PC-9 (cell line): Measurements from ENCODE around the gene PRDX1. TPM values are rescaled to one million over a fixed set of nuclear protein-coding genes. Genes with fewer than 3 reads are reported as not detected.

Experiments
- Bru-seq: library from RNA; stranded (reverse); fragments of 400-500 nt; gene quantifications from one replicate; lab custom pipeline; 2021; lab: Mats Ljungman, UMichigan
- BruChase-seq, 2 experiments: library from RNA; stranded (reverse); fragments of 400-500 nt; gene quantifications; one replicate each; lab custom pipeline; 2021; lab: Mats Ljungman, UMichigan
- BruUV-seq: library from RNA; stranded (reverse); fragments of 400-500 nt; replicated peaks from 2 replicates; lab custom pipeline; 2021; lab: Mats Ljungman, UMichigan
- CTCF ChIA-PET: fragments of 300-600 bp; sonication (Branson Sonifier 250); formaldehyde crosslinking; loops from one replicate; lab custom pipeline; 2022; ENCODE audit warnings: antibody characterized with exemption; lab: Charles Lee
- POLR2A ChIA-PET: fragments of 300-600 bp; sonication (Branson Sonifier 250); formaldehyde crosslinking; loops from one replicate; lab custom pipeline; 2022; ENCODE audit warnings: antibody characterized with exemption; ENCODE audit not compliant: unreplicated experiment; lab: Charles Lee
- DNase-seq, 2 experiments: peaks; one replicate each; pipeline versions ENCODE4 v3.0.0 to v3.0.0-alpha.2; 2015 to 2022; ENCODE audit warnings: mixed read lengths in 1 of 2
- H2AFZ ChIP-seq: fragments of 200-600 bp; sonication (generic); 2 replicates; pipeline ENCODE4 v1.8.1; 2017; ENCODE audit warnings: antibody characterized with exemption
- H3F3A ChIP-seq: fragments of 200-600 bp; sonication (generic); 2 replicates; pipeline ENCODE4 v1.8.1; 2017; ENCODE audit warnings: antibody characterized with exemption, mild to moderate bottlenecking, low read depth; ENCODE audit not compliant: insufficient read depth
- H3K27ac ChIP-seq: fragments of 200-600 bp; sonication (generic); 2 replicates; pipeline ENCODE4 v1.6.1; 2016; ENCODE audit warnings: mixed run types
- H3K27me3 ChIP-seq: fragments of 200-600 bp; sonication (generic); 2 replicates; pipeline ENCODE4 v1.6.1; 2016; ENCODE audit warnings: low read depth, mixed run types; ENCODE audit not compliant: insufficient read depth
- H3K36me3 ChIP-seq: fragments of 200-600 bp; sonication (generic); 2 replicates; pipeline ENCODE4 v1.6.1; 2016; ENCODE audit warnings: low read depth, mixed run types
- H3K4me1 ChIP-seq: fragments of 200-600 bp; sonication (generic); replicated peaks from 2 replicates; pipeline ENCODE4 v1.6.1; 2016; ENCODE audit warnings: mixed run types; ENCODE audit not compliant: insufficient read depth
- H3K4me2 ChIP-seq: fragments of 200-600 bp; sonication (generic); 2 replicates; pipeline ENCODE4 v1.6.1; 2017; ENCODE audit warnings: mixed run types
- H3K4me3 ChIP-seq: fragments of 200-600 bp; sonication (generic); 2 replicates; pipeline ENCODE4 v1.6.1; 2016; ENCODE audit warnings: mixed run types
- H3K79me2 ChIP-seq: fragments of 200-600 bp; sonication (generic); 2 replicates; pipeline ENCODE4 v1.6.1; 2017; ENCODE audit warnings: low read depth, mixed run types
- H3K9me2 ChIP-seq: fragments of 200-600 bp; sonication (generic); 2 replicates; pipeline ENCODE4 v1.8.1; 2017; ENCODE audit warnings: mild to moderate bottlenecking; ENCODE audit not compliant: insufficient read depth
- H3K9me3 ChIP-seq: fragments of 200-600 bp; sonication (generic); 2 replicates; pipeline ENCODE4 v1.8.1; 2016; ENCODE audit warnings: low read depth; ENCODE audit not compliant: insufficient read depth
- H4K20me1 ChIP-seq: fragments of 200-600 bp; sonication (generic); 2 replicates; pipeline ENCODE4 v1.8.1; 2017; ENCODE audit not compliant: insufficient read depth
- CTCF ChIP-seq: fragments of 200-600 bp; sonication (generic); conservative IDR thresholded peaks from 2 replicates; pipeline ENCODE4 v1.6.1; 2017; ENCODE audit warnings: mixed run types, antibody characterized with exemption, mild to moderate bottlenecking, moderate library complexity
- EZH2 ChIP-seq: fragments of 200-600 bp; sonication (generic); IDR thresholded peaks from 2 replicates; pipeline ENCODE4 v1.8.0; 2017; ENCODE audit warnings: antibody characterized with exemption, low read depth
- intact Hi-C: fragments of 100-400 bp; cut with micrococcal nuclease; formaldehyde crosslinking; loops from one replicate; pipeline ENCODE4 v1.10.0; 2022; ENCODE audit not compliant: unreplicated experiment
- long read RNA-seq: library from polyadenylated mRNA; stranded (forward); transcript quantifications from one replicate; pipeline ENCODE4 v2.0.0, GENCODE V29; 2022
- total RNA-seq: library from RNA; stranded (reverse); gene quantifications from 2 replicates; pipeline ENCODE4 v1.2.3, GENCODE V29; 2021

Gene PRDX1
- total RNA-seq (1,455 and 1,838 TPM in 2 replicates), Bru-seq, nascent RNA (percentile 99 among the genes with signal in this experiment), BruChase-seq, experiment 1, labeled RNA remaining after a 2-hour chase (percentile 99 among the genes with signal in this experiment), BruChase-seq, experiment 2, labeled RNA remaining after a 6-hour chase (percentile 100 among the genes with signal in this experiment)
- long read RNA-seq, transcript PRDX1-201 (6 exons, 1,234 nt) = minor isoform, 5 of 3,720 reads
- long read RNA-seq, transcript PRDX1-202 (6 exons, 1,021 nt) = major isoform, 1,500 of 3,720 reads
- long read RNA-seq, partial matches to known transcripts = 533 of 3,720 reads
- long read RNA-seq, other reads (novel, unspliced or antisense) = 1,682 of 3,720 reads

DNA sequence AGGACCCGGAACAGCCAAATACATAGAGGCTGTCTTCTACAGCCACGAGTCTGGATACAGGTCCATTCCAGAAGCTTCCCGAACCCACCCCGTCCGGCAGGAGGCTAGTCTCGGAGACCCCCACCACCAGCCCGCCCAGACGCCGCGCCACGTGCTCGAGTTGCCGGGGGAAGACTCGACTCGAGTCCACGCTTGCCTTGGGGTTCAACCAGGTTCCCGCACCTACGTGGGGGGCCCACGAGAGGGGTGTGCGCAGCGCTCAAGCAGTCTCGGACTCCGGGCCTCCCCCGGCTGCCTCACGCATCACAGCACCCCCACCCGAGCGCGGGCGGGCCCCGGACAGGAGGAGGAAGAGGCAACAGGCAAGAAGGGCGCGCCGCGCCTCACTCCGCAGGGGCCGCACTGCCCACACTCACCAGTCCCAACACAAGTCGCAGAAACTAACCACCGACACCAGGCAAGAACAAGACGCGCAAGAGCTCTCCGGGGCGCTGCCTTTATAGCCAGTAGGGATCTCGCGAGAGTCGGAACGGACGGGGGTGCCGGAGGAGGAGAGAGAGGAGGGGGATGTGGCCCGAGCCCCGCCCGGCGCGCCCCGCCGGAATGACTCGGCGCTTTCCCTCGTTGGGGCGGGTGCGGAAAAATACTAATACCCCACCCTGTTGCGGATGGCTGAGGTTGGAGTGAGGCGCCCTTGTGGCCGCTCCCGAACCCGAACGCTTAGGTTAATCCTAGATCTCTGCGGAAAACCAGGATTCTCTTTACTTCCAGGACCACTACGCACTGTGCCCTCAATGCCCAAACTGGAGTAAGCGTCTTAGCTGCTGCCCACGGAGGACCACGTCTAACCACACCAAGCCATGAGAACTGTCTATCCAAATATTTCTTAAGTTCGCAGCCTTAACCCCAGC is at the start of gene PRDX1:
Gene PRDX1, minus strand, starts transcription at position 472 of the 911 bp plus-strand sequence. CDS start 2,841 bp downstream, outside the sequence.
- Histone ChIP-seq H3K27me3 (no peaks in the 10 kb centered on the region), H3F3A (peaks cover 62% of the 10 kb centered on the region), H3K9me3 (no peaks in the 10 kb centered on the region), H4K20me1 (peaks cover 49% of the 10 kb centered on the region), H3K4me2 (peak within 1 kb of the TSS; percentile 86), H3K79me2 (peaks cover 68% of the 10 kb centered on the region), H3K36me3 (peaks cover 25% of the 10 kb centered on the region), H3K4me1 (peaks cover 67% of the 10 kb centered on the region), H3K9me2 (no peaks in the 10 kb centered on the region), H3K4me3 (peak within 1 kb of the TSS; percentile 81), H2AFZ (peak within 1 kb of the TSS; percentile 55; the same call in 1 of the 2 replicates), H3K27ac (peak within 1 kb of the TSS; percentile 98)
- BruUV-seq = no TSS peak
- POLR2A ChIA-PET = interaction anchor here (0.5 to 1.8 kb wide), 23 partner anchors 9 to 1793 kb away, joined by 3 to 20 read pairs (median 5); partner anchors contain the start of genes AKR1A1, ARMH1, CCDC163 and HECTD3
- intact Hi-C loops = loop anchor here (1.0 kb wide), 2 partner anchors 29 to 36 kb away; partner anchors contain the start of gene AKR1A1
- TF ChIP-seq CTCF = no peak
- TF ChIP-seq EZH2 = no peak
- CTCF ChIA-PET = interaction anchor here (0.6 kb wide), 2 partner anchors 26 to 146 kb away, joined by 3 to 7 read pairs; no protein-coding TSS in a partner anchor
- DNase-seq = peak; percentile 88 to 99

DNA sequence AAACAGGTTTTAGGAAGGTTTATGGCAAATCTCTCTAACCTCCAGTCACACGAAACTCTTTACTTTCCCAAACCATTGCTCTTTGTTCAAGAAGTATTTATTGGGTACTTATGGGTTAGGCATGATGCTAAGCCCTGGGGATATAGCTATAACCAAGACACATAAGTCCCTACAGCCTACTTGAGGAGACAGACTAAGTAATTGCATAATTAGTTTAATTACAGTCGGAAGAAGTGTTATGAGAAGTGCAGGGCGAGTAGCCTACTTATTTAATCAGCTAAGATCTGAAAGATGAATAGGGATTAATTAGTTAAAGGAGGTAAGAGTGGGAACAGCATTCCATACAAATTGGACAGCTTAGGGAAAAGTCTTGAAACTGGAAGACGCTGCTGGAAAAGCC is 48.9 kb upstream of the PRDX1 start:
- no TSS peak for BruUV-seq
- H3K4me1 ChIP-seq = peaks cover 8% of the 10 kb centered on the region; the same call in 1 of the 2 replicates
- peaks cover 6% of the 10 kb centered on the region for H3K36me3 ChIP-seq
- intact Hi-C loops = loop anchor here (1.0 to 5.0 kb wide), 4 partner anchors 58 to 733 kb away; no protein-coding TSS in a partner anchor
- H3K4me2 ChIP-seq = no peak overlapping the region
- no peak overlapping the region for H3K4me3 ChIP-seq
- no peaks in the 10 kb centered on the region for H3K9me3 ChIP-seq
- H3K27ac ChIP-seq = no peak overlapping the region
- DNase-seq = no peak
- 0 out of 2 replicates have a peak, but pooled peaks cover 4% of the 10 kb centered on the region for H4K20me1 ChIP-seq
- H3K9me2 ChIP-seq = no peaks in the 10 kb centered on the region
- H2AFZ ChIP-seq = no peak overlapping the region
- peaks cover 32% of the 10 kb centered on the region for H3F3A ChIP-seq
- no peaks in the 10 kb centered on the region for H3K27me3 ChIP-seq
- TF ChIP-seq CTCF (no peak), EZH2 (no peak)
- no peaks in the 10 kb centered on the region for H3K79me2 ChIP-seq
- ChIA-PET POLR2A (no interaction called here), CTCF (interaction anchor here (0.6 kb wide), 1 partner anchor 172 kb away, joined by 3 read pairs; no protein-coding TSS in a partner anchor)
